DMS53 (cell line): ENCODE results near the gene MYDGF.

ENCODE experiments used
- DNase-seq: peaks from one replicate; lab custom pipeline; 2025; lab: John Stamatoyannopoulos, UW

Gene MYDGF

DNA sequence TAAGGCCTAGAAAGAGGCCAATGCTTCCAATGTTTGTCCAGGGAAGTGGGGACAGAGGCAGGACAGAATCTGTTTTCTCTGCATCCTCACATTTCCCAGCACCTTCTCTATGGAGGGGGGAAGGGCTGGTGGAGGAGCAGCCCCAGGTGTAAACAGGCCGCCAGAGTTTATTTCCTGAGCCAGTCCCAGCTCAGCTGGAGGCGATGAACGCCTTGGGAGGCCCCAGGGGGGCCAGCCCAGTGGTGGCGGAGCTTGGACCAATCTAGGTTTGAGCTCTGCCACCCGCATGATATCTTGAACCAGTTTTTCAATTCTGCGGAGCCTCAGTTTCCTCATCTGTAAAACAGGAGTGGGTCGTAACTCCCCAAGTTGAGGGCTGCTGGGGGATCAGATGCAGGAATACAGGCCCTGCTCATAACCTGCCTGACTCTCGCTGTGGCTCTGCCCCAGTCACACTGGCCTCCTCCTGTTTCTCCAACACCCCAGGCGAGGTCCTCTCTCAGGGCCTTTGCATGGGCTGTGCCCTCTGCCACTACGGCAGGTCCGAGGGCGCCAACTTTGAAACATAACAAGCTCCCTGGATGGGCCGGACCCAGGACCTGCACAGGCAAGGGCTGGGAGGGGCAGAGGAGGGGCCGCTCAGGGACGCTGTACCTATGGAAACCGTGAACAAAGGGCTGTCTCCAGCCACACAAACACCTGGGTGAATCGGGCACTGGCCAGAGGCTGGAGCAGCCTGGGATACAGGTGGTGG lies 29.7 kb downstream of the MYDGF start:
- DNase-seq, result peak; percentile 30

DNA sequence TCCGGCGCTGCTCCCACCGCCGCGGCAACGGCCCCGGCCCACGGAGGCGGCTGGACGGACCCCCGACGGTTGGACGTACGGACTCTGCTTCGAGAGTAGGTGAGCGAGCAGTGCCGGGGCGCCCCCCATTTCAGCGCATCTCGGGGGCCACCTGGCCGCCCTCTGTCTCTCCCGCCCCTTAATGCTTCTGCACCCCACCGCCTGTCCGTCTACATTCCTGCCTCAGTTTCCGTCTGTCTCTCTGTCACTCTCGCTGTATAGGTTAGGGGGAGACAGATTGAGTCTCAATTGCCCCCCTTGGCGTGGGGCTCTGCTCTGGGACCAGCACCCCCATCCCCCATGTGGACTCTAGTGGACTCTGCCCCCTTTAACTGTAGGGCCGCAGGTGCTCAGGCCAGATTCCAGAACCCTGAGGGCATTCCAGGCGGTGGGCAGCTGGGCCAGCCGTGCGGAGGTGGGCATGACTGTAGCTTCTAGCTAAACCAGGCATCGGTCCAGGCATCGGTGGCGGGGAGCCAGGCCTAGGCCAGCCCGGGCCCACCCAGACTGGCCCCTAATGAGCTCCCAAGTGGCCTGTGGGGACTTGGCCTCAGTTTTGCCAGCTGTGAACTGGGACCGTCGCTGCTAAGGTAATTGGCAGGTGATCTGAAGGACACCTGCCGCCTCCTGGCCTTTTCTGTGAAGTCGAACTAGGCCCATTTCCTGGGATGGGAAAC lies 30.5 kb downstream of the MYDGF start:
- no peak for DNase-seq

DNA sequence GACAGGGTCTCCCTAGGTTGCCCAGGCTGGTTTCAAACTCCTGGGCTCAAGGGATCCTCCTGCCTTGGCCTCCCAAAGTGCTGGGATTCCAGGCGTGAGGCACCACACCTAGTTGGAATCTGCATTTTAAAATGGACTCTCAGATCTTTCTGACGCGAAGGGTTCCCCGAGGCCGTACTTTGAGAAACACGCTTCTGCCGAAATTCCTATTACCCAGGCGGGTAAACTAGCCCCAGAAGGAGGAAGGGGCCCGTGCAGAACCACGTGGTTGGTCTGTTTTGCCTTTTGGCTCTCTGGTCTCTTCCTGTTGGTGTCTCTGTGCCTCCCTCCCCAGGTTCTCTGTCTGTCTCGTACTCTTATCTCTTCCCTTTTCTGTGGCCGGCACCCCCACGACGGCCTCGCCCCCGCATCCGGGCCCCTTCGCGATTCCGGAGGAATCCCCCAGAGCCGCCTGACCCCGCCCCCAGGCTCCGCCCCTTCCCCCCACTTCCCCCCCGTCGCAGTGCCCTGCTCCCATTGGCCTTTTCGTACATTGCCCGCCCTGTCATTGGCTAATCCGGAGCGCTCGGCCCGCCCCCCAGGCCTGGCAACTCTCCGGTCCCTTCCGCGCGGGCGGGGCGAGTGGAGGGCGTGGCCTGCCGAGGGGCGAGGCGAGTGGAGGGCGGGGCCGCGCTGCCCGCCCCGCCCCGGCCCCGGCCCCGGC lies 31.2 kb downstream of the MYDGF start, which contains the start of gene TNFAIP8L1:
TNFAIP8L1 (plus strand) TSS at position 689 of the 703 bp plus-strand sequence. CDS start 12,354 bp downstream, outside the sequence.
- DNase-seq, result peak; percentile 96

GRCh38 chr19:4638317-4638716 lies 31.8 kb downstream of the MYDGF start:
- no peak for DNase-seq

DNA sequence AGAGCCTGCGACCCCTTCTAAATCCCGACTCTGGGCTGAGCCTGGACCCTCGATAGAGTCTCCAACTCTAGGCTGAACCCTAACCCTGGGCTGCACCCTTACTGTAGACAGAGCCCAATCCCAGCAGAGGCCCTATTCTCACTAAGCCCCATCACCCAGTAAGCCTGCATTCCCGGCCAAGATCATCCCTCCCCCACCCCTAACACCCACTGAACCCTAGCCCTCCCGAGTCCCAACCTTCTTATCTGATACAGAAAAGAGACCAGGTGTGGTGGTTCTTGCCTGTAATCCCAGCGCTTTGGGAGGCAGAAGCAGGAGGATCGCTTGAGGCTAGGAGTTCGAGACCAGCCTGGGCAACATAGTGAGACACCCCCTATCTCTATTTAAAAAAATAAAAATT lies 33.4 kb downstream of the MYDGF start:
- DNase-seq, result no peak

GRCh38 chr19:4636151-4636717 lies 33.9 kb downstream of the MYDGF start:
- peak; percentile 66 for DNase-seq

GRCh38 chr19:4635754-4636116 lies 34.4 kb downstream of the MYDGF start:
- no peak for DNase-seq

- peak; percentile 93 for DNase-seq
Observed at GRCh38 chr19:4633140-4633967, 36.8 kb downstream of the MYDGF start.

GRCh38 chr19:4624733-4625362 lies 45.3 kb downstream of the MYDGF start:
- DNase-seq, result peak; percentile 32

DNA sequence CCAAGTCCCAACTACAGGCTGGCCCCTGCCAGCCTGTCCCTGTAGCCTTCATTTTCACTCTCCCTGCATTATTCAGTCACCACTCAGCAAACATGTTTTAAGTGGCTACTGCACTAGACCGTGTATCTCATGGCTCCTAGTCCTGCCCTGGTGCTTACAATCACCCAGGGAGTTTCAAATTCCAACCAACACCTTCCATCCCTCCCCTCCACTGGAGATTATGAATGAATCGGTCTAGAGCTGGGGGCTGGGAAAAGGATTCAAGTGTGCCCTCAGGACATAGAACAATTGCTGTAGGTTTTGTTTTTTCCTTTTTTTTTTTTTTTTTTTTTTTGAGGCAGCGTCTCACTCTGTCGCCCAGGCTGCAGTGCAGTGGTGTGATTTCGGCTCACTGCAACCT lies 45.8 kb downstream of the MYDGF start:
- DNase-seq, result no peak

GRCh38 chr19:4622695-4623421 lies 47.3 kb downstream of the MYDGF start:
- DNase-seq, result peak; percentile 33

- peak; percentile 53 for DNase-seq
Observed at GRCh38 chr19:4620675-4621074, 49.5 kb downstream of the MYDGF start.

GRCh38 chr19:4619668-4620294 lies 50.4 kb downstream of the MYDGF start:
- no peak for DNase-seq

GRCh38 chr19:4618019-4618418 lies 52.1 kb downstream of the MYDGF start:
- DNase-seq, result no peak

- no peak for DNase-seq
Observed at GRCh38 chr19:4613254-4613751, 56.8 kb downstream of the MYDGF start.

- DNase-seq, result peak; percentile 48
Observed at GRCh38 chr19:4609878-4610511, 60.1 kb downstream of the MYDGF start.
